OCI-LY7 (cell line): ENCODE measurements around the gene SREK1. TPM values are rescaled to one million over a fixed set of nuclear protein-coding genes. Genes with fewer than 3 reads are reported as not detected.

Experiments
- BruUV-seq: library from RNA; stranded (reverse); fragments of 400-500 nt; replicated peaks from 2 replicates; lab custom pipeline; 2021; lab: Mats Ljungman, UMichigan
- CTCF ChIA-PET: fragments of 300-600 bp; sonication (Branson Sonifier 250); formaldehyde crosslinking; loops from one replicate; lab custom pipeline; 2022; ENCODE audit warnings: antibody characterized with exemption; ENCODE audit not compliant: unreplicated experiment; lab: Charles Lee
- POLR2A ChIA-PET: fragments of 300-600 bp; sonication (Branson Sonifier 250); formaldehyde crosslinking; loops from one replicate; lab custom pipeline; 2022; ENCODE audit warnings: antibody characterized with exemption; lab: Charles Lee
- DNase-seq: peaks from one replicate; pipeline ENCODE4 v3.0.0-alpha.2; 2015; ENCODE audit warnings: low spot score
- H2AFZ ChIP-seq: fragments of 200-600 bp; sonication (generic), shearing (Covaris generic); 2 replicates; pipeline ENCODE4 v1.6.1; 2014; ENCODE audit warnings: mild to moderate bottlenecking, antibody characterized with exemption, low read length, moderate library complexity
- H3K27ac ChIP-seq: fragments of 200-600 bp; sonication (generic); 2 replicates; pipeline ENCODE4 v1.5.1; 2014; ENCODE audit warnings: mixed run types, low read depth, mild to moderate bottlenecking, moderate library complexity, low read length, inconsistent platforms; ENCODE audit not compliant: poor library complexity, severe bottlenecking
- H3K36me3 ChIP-seq: fragments of 200-600 bp; sonication (generic); 2 replicates; pipeline ENCODE4 v1.6.1; 2014; ENCODE audit warnings: mild to moderate bottlenecking, antibody characterized with exemption, low read length, moderate library complexity, mixed read lengths; ENCODE audit not compliant: insufficient read depth
- H3K4me1 ChIP-seq: fragments of 200-600 bp; sonication (generic); 2 replicates; pipeline ENCODE4 v1.5.1; 2014; ENCODE audit warnings: mild to moderate bottlenecking, low read length; ENCODE audit not compliant: insufficient read depth, poor library complexity, severe bottlenecking
- H3K4me2 ChIP-seq: fragments of 200-600 bp; sonication (generic); 2 replicates; pipeline ENCODE4 v1.6.1; 2014; ENCODE audit warnings: mild to moderate bottlenecking, low read length
- H3K4me3 ChIP-seq: fragments of 200-600 bp; sonication (generic); 2 replicates; pipeline ENCODE4 v1.5.1; 2014; ENCODE audit warnings: mild to moderate bottlenecking, low read depth, low read length; ENCODE audit not compliant: poor library complexity, severe bottlenecking
- H3K79me2 ChIP-seq: fragments of 200-600 bp; sonication (generic); 2 replicates; pipeline ENCODE4 v1.6.1; 2016; ENCODE audit warnings: low read depth, mild to moderate bottlenecking, low read length, moderate library complexity, mixed read lengths; ENCODE audit not compliant: insufficient read depth
- H3K9me2 ChIP-seq: fragments of 200-600 bp; sonication (generic); 2 replicates; pipeline ENCODE4 v1.6.1; 2016; ENCODE audit warnings: mild to moderate bottlenecking, low read length, mixed read lengths; ENCODE audit not compliant: insufficient read depth
- H3K9me3 ChIP-seq: fragments of 200-600 bp; sonication (generic); 2 replicates; pipeline ENCODE4 v1.6.1; 2014; ENCODE audit warnings: mild to moderate bottlenecking, mixed run types, low read length, mixed read lengths
- H4K20me1 ChIP-seq: fragments of 200-600 bp; sonication (generic); 2 replicates; pipeline ENCODE4 v1.6.1; 2014; ENCODE audit warnings: mild to moderate bottlenecking, antibody characterized with exemption, low read length, moderate library complexity, mixed read lengths; ENCODE audit not compliant: insufficient read depth
- CTCF ChIP-seq: fragments of 200-600 bp; sonication (generic); conservative IDR thresholded peaks from 2 replicates; pipeline ENCODE4 v1.5.1; 2014; ENCODE audit warnings: mild to moderate bottlenecking, antibody characterized with exemption, low read length, moderate library complexity, mixed read lengths
- EZH2phosphoT487 ChIP-seq: fragments of 200-600 bp; sonication (generic); IDR thresholded peaks from 2 replicates; pipeline ENCODE4 v1.6.1; 2018; ENCODE audit warnings: low read depth, borderline replicate concordance, mild to moderate bottlenecking, mixed run types, antibody characterized with exemption, low read length, moderate library complexity, mixed read lengths
- intact Hi-C: fragments of 100-400 bp; cut with micrococcal nuclease; formaldehyde crosslinking; loops from one replicate; pipeline ENCODE4 v1.10.0; 2022; ENCODE audit not compliant: unreplicated experiment
- total RNA-seq, 2 experiments: library from RNA; depleted of rRNA in 1 of 2; stranded (reverse); fragments of >200 nt in 1 of 2; shearing (Covaris generic) in 1 of 2; gene quantifications; 2 replicates each; pipeline ENCODE4 v1.2.3, GENCODE V29; 2014 to 2022

Gene SREK1
- total RNA-seq, 2 experiments from 2014 or later = 95.1 to 101 TPM

- ChIA-PET POLR2A (interaction anchor here (1.0 to 1.3 kb wide), 2 partner anchors 12 to 321 kb away, joined by 3 to 4 read pairs; no protein-coding TSS in a partner anchor), CTCF (no interaction called here)
- DNase-seq = no peak
- Histone ChIP-seq H3K27ac (no peak overlapping the region), H3K9me2 (no peaks in the 10 kb centered on the region), H3K4me3 (no peak overlapping the region), H3K36me3 (no peaks in the 10 kb centered on the region), H2AFZ (no peak overlapping the region), H3K9me3 (no peaks in the 10 kb centered on the region), H3K4me2 (no peak overlapping the region), H3K79me2 (no peaks in the 10 kb centered on the region), H3K4me1 (no peaks in the 10 kb centered on the region), H4K20me1 (no peaks in the 10 kb centered on the region)
- BruUV-seq = no TSS peak
- TF ChIP-seq EZH2phosphoT487 = no peak
- TF ChIP-seq CTCF = no peak
- intact Hi-C loops = no loop called here
These were observed 49.3 kb downstream of the SREK1 start for GRCh38 chr5:66193419-66193818.

DNA sequence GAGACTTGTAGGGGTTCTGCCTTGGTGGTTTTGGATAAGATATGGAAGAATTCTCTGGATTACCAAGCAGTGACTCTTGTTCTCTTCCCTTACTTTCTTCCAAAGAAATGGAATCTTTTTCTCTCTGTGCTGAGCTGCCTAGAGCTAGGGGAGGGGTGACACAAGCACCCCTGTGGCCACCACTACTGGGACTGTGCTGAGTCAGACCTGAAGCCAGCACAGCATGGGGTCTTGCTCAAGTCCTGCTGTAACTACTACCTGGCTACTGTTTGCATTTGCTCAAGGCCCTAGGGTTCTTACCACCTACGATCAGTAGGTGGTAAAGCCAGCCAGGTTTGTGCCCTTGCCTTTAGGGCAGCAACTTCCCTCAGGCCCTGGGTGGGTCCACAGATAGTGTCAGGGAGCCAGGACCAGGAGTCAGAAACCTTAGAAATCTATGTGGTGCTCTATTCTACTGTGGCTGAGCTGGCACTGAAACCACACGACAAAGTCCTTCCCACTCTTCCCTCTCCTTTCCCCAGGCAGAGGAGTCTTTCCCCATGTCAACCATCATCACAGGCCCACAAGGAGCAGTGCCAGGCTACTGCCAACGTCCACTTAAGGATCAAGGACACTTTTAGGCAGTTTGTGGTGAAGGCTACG is 53.8 kb downstream of the SREK1 start:
- no peak for TF ChIP-seq EZH2phosphoT487
- TF ChIP-seq CTCF = no peak
- Histone ChIP-seq H3K79me2 (no peaks in the 10 kb centered on the region), H3K9me2 (no peaks in the 10 kb centered on the region), H3K27ac (no peak overlapping the region), H3K9me3 (no peaks in the 10 kb centered on the region), H3K4me2 (no peak overlapping the region), H4K20me1 (no peaks in the 10 kb centered on the region), H3K4me3 (no peak overlapping the region), H3K36me3 (no peaks in the 10 kb centered on the region), H2AFZ (no peak overlapping the region), H3K4me1 (no peaks in the 10 kb centered on the region)
- DNase-seq = no peak
- BruUV-seq = no TSS peak
- POLR2A ChIA-PET = interaction anchor here (0.6 kb wide), 2 partner anchors 30 to 290 kb away, joined by 3 read pairs; no protein-coding TSS in a partner anchor
- CTCF ChIA-PET = no interaction called here
- intact Hi-C loops = no loop called here

- no peak for DNase-seq
- H3K9me2 ChIP-seq = no peaks in the 10 kb centered on the region
- ChIA-PET POLR2A (interaction anchor here (0.6 kb wide), 1 partner anchor 37 kb away, joined by 3 read pairs; no protein-coding TSS in a partner anchor), CTCF (no interaction called here)
- H3K4me3 ChIP-seq = no peak overlapping the region
- H3K79me2 ChIP-seq = no peaks in the 10 kb centered on the region
- H2AFZ ChIP-seq = no peak overlapping the region
- H4K20me1 ChIP-seq = no peaks in the 10 kb centered on the region
- no peaks in the 10 kb centered on the region for H3K36me3 ChIP-seq
- BruUV-seq = no TSS peak
- intact Hi-C loops = no loop called here
- TF ChIP-seq EZH2phosphoT487 (no peak), CTCF (no peak)
- no peak overlapping the region for H3K4me2 ChIP-seq
- no peaks in the 10 kb centered on the region for H3K9me3 ChIP-seq
- no peak overlapping the region for H3K27ac ChIP-seq
- no peaks in the 10 kb centered on the region for H3K4me1 ChIP-seq
These were observed 54.7 kb downstream of the SREK1 start for GRCh38 chr5:66198837-66199236.
